Fibroblast of skin of left biceps (primary cell): Measurements from ENCODE around the gene OR4D10.

Source experiments
- DNase-seq, 2 experiments: peaks; one replicate each; pipeline ENCODE4 v3.0.0-alpha.2; 2013; ENCODE audit warnings: low read depth in 2 of 2

Gene OR4D10

GRCh38 chr11:59523541-59523940 is 50.4 kb downstream of the OR4D10 start:
- no peak for DNase-seq

- DNase-seq, result no peak
Observed at GRCh38 chr11:59528711-59529110, 55.6 kb downstream of the OR4D10 start.
